Omental fat pad (tissue), 4 donors: Measurements from ENCODE around the gene WDFY2. TPM values are rescaled to one million over a fixed set of nuclear protein-coding genes. Genes with fewer than 3 reads are reported as not detected.

Source experiments
- ATAC-seq: fragments of 150-250 bp; one replicate; pipeline ENCODE4 v1.9.1; 2016; ENCODE audit warnings: mild to moderate bottlenecking, moderate library complexity; ENCODE audit not compliant: low FRiP score
- DNase-seq: peaks from one replicate; pipeline ENCODE4 v3.0.0-alpha.2; 2019; ENCODE audit warnings: low spot score
- CTCF ChIP-seq, 3 donors: fragments of 450-650 bp; IDR thresholded peaks; one replicate each; pipeline ENCODE4 v1.5.1; 2016 to 2017; ENCODE audit warnings: antibody characterized with exemption in 3 of 3, mild to moderate bottlenecking in 3 of 3, moderate library complexity in 2 of 3
- total RNA-seq, 4 donors: library from RNA; depleted of rRNA; stranded (reverse); fragments of >200 nt; gene quantifications; one replicate each; pipeline ENCODE4 v1.1.0, GENCODE V29; 2016

The WDFY2 gene
- total RNA-seq, 4 donors from 2014 or later: 13.3 to 26.6 (median 15.8) TPM

DNA sequence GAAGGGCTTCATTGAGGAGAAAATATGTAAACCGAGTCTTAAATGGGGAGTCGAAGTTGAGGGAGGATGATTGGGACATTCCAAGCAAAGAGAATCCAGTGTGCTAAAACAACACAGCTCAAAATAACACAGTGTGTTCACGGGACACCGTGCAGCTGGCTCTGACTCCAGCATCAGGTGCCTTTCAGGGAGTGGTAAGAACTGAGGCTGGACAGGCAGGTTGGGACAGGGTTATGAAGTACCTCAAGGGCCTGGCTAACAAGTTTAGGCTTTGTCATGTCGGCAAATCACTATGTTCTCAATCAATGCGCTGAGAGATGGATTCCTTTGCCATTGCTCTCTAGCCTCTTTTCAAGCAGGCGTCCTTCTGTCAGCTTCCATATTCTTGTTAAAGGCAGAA lies 27.5 kb upstream of the WDFY2 start:
- ATAC-seq: no peak
- no peak for DNase-seq
- TF ChIP-seq CTCF (IDR thresholded peaks at IDR 0.05): no peak

DNA sequence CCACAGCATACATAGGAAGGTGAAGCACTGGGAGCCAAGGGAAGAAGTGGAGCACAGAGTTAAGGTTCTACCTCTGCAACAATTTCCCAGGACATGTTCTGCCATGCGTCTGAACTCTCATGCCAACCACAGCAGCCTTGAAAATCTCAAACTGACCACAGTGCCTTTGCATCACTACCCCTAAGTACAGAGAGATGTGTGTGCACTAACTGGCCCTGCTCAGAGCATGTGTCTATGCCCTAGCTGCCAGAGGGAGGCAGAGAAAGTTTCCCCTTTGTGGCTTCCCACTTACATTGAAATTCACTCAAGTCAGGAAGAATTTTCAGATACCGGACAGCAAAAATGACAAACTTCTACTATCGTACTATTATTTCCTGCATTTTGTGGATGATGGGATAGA lies 26.8 kb upstream of the WDFY2 start:
- no peak for TF ChIP-seq CTCF (IDR thresholded peaks at IDR 0.05)
- ATAC-seq (peak; percentile 26), DNase-seq (no peak)

- DNase-seq (no peak), ATAC-seq (peak; percentile 98)
- no peak for TF ChIP-seq CTCF (IDR thresholded peaks at IDR 0.05)
Measured at GRCh38 chr13:51557875-51558612, 26.2 kb upstream of the WDFY2 start.

GRCh38 chr13:51559946-51560735 lies 24.1 kb upstream of the WDFY2 start:
- ATAC-seq (no peak), DNase-seq (no peak)
- TF ChIP-seq CTCF (IDR thresholded peaks at IDR 0.05): no peak

DNA sequence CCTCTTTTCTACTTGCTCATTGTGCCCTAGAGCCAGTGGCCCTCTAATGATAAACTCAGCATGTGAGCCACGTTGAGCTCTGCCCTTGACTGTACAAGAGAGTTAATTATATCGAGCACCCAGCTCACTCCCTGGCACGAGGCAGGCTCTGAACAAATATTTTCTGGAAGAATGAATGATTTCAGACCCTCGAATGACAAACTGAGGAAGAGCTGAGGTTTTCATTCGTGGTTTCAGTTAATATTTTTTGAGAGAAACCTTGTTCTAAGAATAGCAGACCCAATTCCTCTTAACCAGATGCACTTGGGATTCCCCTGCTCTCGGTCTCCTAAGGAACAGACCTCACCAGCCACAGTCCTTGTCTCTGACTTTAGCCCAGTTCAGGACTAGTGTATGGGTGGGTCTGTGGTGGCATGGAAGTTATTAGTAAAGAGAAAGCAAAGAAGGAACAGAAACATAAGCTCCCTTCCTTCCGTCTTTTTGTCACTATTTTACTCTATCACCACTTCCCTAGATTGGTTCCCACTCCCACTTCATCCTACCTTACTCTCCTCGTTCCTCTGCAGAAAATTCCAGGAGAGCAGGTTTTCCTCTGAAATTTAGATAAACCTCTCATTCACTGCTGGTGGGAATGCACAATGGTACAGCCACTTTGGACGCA lies 22.1 kb upstream of the WDFY2 start:
- no peak for TF ChIP-seq CTCF (IDR thresholded peaks at IDR 0.05)
- ATAC-seq (no peak), DNase-seq (no peak)

DNA sequence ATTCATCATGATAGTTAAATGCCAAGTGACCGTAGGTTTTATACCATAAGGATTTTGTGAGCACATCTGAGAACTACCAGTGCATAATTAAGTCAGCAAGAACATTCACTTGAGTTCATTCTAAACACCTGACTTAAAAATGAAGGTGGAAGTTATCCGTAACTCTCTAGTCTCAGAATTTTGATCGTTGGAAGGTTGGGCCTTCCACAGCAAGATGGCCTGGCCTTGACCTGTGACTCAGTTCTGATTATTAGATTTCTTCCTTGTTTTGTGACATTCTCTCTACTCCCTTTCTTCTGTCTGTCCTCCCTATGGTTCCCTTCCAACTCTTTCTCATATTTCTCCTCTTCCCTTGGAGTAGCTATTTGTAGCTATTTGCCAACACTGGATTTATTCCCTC lies 20.0 kb upstream of the WDFY2 start:
- TF ChIP-seq CTCF (IDR thresholded peaks at IDR 0.05): no peak
- ATAC-seq (no peak), DNase-seq (no peak)
